Activated T-helper 2 cell treated with anti-CD3 and anti-CD28 coated beads, Interferon-gamma antibody, Interleukin-2, Interleukin-4, amounts not matched to agents 10 μg/mL and 5 μg/mL and 100 μg/mL, durations not matched to agents 14 hours and 24 hours and 36 hours (primary cell): ENCODE results near the gene COX4I1. TPM values are rescaled to one million over a fixed set of nuclear protein-coding genes. Genes with fewer than 3 reads are reported as not detected.
"Not testable (repeated sequence)": the region's sequence is repeated elsewhere in the genome, so short reads cannot be mapped to it uniquely, and the experiment has no call there.

Experiments
- DNase-seq: peaks from one replicate; pipeline ENCODE4 v3.0.0; 2021; ENCODE audit warnings: low spot score
- H3K27ac Mint-ChIP-seq: one replicate; pipeline ENCODE4 v1.8.0; 2021; ENCODE audit warnings: mixed read lengths
- H3K27me3 Mint-ChIP-seq: one replicate; pipeline ENCODE4 v1.8.0; 2021; ENCODE audit warnings: low read depth, mixed read lengths
- H3K36me3 Mint-ChIP-seq: one replicate; pipeline ENCODE4 v1.8.0; 2021; ENCODE audit warnings: low read depth, mixed read lengths
- H3K4me1 Mint-ChIP-seq: one replicate; pipeline ENCODE4 v1.8.0; 2021; ENCODE audit warnings: low read depth, mixed read lengths
- H3K4me3 Mint-ChIP-seq: one replicate; pipeline ENCODE4 v1.8.0; 2021; ENCODE audit warnings: low read depth, mild to moderate bottlenecking, moderate library complexity, mixed read lengths
- H3K9me3 Mint-ChIP-seq: one replicate; pipeline ENCODE4 v1.8.0; 2021; ENCODE audit warnings: mixed read lengths
- intact Hi-C: fragments of 100-400 bp; cut with micrococcal nuclease; formaldehyde crosslinking; loops from one replicate; pipeline ENCODE4 v1.15.1; 2023
- total RNA-seq: library from RNA; stranded (reverse); gene quantifications from 2 replicates; pipeline ENCODE4 v1.2.3, GENCODE V29; 2022

The COX4I1 gene
- total RNA-seq, 1 donor from 2014 or later: 561 TPM

GRCh38 chr16:85810097-85810741 lies 10.7 kb downstream of the COX4I1 start:
- Mint-ChIP-seq H3K36me3 (peaks cover 18% of the 10 kb centered on the region), H3K4me3 (no peak overlapping the region), H3K9me3 (no peaks in the 10 kb centered on the region), H3K27me3 (peaks cover 14% of the 10 kb centered on the region), H3K27ac (no peak overlapping the region), H3K4me1 (no peaks in the 10 kb centered on the region)
- intact Hi-C loops: no loop called here
- no peak for DNase-seq

DNA sequence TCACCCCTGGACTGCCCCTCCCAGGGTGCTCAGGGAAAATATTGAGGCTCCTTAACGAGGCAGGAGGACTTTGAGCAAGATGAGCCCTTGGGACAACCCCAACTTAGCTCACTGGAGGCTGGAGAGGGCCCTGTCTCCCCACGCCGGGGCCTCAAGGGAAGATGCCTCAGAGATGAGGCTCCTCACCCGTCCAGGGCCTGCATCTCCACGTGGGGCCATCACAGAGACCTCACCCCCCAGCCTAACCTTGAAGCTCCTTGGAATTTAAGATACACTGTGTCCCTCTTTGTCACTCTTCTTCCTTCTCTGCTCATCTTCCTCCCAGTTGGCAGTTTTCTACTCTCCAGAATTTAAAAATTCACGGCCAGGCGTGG lies 11.2 kb downstream of the COX4I1 start:
- peaks cover 14% of the 10 kb centered on the region for H3K27me3 Mint-ChIP-seq
- no peaks in the 10 kb centered on the region for H3K4me1 Mint-ChIP-seq
- DNase-seq: no peak
- H3K4me3 Mint-ChIP-seq: no peak overlapping the region
- H3K9me3 Mint-ChIP-seq: no peaks in the 10 kb centered on the region
- H3K27ac Mint-ChIP-seq: no peak overlapping the region
- intact Hi-C loops: no loop called here
- H3K36me3 Mint-ChIP-seq: peaks cover 13% of the 10 kb centered on the region

DNA sequence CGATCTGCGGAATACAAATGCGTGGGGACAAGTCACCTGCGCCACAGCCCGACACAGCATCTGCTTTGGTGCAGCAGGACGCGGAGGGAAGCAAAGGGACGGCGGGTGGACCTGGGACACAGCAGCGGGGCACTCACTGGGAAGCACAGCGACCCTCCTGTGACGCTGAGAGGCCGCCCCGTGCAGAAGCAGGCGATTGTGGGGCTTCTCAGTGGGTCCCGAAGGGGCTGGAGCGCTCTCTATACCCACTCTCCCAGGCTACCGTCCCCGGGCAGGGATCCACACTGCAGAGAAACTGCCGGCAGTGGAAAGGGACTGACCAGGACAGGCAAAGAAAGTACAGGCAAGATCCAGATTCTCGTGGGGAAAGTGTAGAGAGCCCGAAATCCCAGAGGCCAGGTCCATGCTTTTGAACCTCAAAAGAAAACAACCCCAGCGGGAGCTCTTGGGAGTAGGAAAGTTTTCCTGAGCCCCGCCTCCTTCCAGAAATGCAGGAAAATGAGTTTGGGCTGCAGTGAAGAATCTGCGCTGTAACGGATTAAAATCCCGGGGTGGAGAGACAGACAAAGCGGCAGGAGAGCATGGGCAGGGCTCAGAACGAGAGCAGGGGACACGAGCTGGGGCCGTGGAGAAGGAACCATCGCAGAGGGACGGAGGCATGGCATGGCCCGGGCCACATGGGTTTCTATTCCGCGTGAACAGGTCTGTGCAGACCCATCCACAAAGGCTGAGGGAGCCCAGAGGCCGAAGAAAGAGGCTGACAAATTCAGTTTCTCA lies 12.7 kb downstream of the COX4I1 start:
- no peaks in the 10 kb centered on the region for H3K36me3 Mint-ChIP-seq
- no peaks in the 10 kb centered on the region for H3K4me1 Mint-ChIP-seq
- H3K27ac Mint-ChIP-seq: no peak overlapping the region
- intact Hi-C loops: no loop called here
- H3K27me3 Mint-ChIP-seq: peaks cover 14% of the 10 kb centered on the region
- no peaks in the 10 kb centered on the region for H3K9me3 Mint-ChIP-seq
- no peak for DNase-seq
- no peak overlapping the region for H3K4me3 Mint-ChIP-seq

DNA sequence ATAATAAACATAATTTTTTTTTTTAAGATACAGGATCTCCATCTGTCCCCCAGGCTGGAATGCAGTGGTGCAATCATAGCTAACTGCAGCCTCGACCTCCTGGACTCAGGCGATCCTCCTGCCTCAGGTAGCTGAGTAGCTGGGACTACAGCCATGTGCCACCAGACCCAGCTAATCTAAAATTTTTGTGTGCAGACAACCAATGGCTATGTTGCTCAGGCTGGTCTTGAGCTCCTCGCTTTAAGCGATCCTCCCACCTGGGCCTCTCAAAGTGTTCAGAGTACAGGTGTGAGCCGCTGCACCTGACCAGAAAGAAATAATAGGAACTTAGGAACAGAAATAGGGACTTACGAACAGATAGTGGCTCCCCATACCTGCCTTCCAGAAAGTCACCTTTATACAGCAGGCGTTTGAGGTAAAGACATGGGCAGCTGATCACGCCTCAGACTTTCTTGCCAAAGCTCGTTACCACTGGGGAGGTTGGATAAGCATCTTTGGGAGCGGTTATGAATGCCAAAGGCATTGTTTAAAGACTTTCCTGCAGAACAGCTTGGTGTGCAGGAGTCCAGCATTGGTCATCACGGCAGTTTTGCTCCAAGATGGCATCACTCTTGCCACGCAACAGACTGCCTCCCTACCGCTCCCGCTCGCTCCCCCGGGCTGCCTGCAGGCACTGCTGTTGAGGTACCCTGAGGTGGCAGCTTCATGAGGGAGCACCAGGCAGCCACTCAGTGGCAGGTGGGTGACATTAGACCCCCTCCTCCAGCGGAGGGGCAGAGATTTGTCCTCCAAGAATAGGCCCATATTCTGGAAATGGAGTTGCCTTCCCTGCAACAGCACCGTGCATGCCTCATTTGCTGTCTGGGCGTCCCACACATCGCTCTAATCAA lies 13.6 kb downstream of the COX4I1 start:
- DNase-seq: no peak
- H3K9me3 Mint-ChIP-seq: no peaks in the 10 kb centered on the region
- intact Hi-C loops: no loop called here
- H3K36me3 Mint-ChIP-seq: no peaks in the 10 kb centered on the region
- no peaks in the 10 kb centered on the region for H3K4me1 Mint-ChIP-seq
- H3K27me3 Mint-ChIP-seq: peaks cover 14% of the 10 kb centered on the region
- H3K4me3 Mint-ChIP-seq: no peak overlapping the region
- no peak overlapping the region for H3K27ac Mint-ChIP-seq

DNA sequence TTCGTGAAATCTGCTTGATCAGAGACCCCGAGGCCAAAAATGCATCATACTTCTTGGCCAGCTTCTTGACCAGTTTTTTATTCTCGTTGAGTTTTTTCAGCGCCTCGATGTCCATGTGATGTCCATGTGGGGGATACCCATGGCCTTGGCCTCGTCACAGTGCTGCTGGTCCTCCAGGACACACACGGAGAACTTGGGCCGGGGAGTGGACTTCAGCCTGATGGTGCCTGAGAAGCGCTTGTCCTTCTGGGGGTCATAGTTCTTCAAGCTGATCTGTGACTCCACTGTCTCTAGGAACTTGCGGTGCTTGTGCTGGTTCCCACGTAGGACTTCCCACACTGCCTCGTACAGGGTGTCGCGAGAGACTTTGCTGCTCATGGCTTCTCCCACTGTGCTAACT lies 16.7 kb downstream of the COX4I1 start:
- intact Hi-C loops: no loop called here
- Mint-ChIP-seq H3K4me1 (no peaks in the 10 kb centered on the region), H3K36me3 (no peaks in the 10 kb centered on the region), H3K27me3 (peaks cover 19% of the 10 kb centered on the region), H3K27ac (no peak overlapping the region), H3K4me3 (no peak overlapping the region), H3K9me3 (no peaks in the 10 kb centered on the region)
- no peak for DNase-seq

GRCh38 chr16:85817195-85817594 lies 17.7 kb downstream of the COX4I1 start:
- H3K9me3 Mint-ChIP-seq, intact Hi-C loops, H3K4me1 Mint-ChIP-seq, H3K4me3 Mint-ChIP-seq, DNase-seq, H3K36me3 Mint-ChIP-seq, H3K27ac Mint-ChIP-seq: not testable (repeated sequence)
- peaks cover 11% of the 10 kb centered on the region for H3K27me3 Mint-ChIP-seq

GRCh38 chr16:85819245-85819644 lies 19.8 kb downstream of the COX4I1 start:
- intact Hi-C loops: no loop called here
- Mint-ChIP-seq H3K27ac (no peak overlapping the region), H3K4me3 (no peak overlapping the region), H3K36me3 (no peaks in the 10 kb centered on the region), H3K9me3 (no peaks in the 10 kb centered on the region), H3K27me3 (peaks cover 5% of the 10 kb centered on the region), H3K4me1 (no peaks in the 10 kb centered on the region)
- peak; percentile 74 for DNase-seq

DNA sequence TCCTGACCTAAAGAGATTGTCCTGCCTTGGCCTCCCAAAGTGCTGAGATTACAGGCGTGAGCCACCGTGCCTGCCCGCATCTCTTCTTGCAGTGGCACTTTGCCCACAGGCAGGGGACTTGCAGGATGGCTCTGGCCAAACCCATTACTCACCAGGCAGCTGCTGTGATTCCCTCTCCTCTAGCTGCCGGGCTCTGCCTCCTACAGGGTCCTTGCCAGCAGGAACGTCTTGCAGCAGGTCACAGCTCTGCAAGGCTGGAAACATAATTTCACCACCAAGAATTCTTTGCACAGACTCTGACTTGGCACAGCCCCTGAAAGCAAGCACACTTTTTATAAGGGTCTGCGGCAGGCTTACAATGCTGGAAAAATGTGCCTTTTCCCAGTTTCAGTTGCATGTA lies 20.3 kb downstream of the COX4I1 start:
- H3K4me1 Mint-ChIP-seq: no peaks in the 10 kb centered on the region
- peaks cover 5% of the 10 kb centered on the region for H3K27me3 Mint-ChIP-seq
- intact Hi-C loops: loop anchor here (2.0 kb wide), 1 partner anchor 79 kb away; the partner anchor contains the start of gene IRF8
- DNase-seq: no peak
- H3K36me3 Mint-ChIP-seq: no peaks in the 10 kb centered on the region
- H3K4me3 Mint-ChIP-seq: no peak overlapping the region
- H3K9me3 Mint-ChIP-seq: no peaks in the 10 kb centered on the region
- H3K27ac Mint-ChIP-seq: no peak overlapping the region

GRCh38 chr16:85820604-85821372 lies 21.3 kb downstream of the COX4I1 start:
- no peak for DNase-seq
- Mint-ChIP-seq H3K4me3 (no peak overlapping the region), H3K4me1 (no peaks in the 10 kb centered on the region), H3K9me3 (no peaks in the 10 kb centered on the region), H3K36me3 (no peaks in the 10 kb centered on the region), H3K27ac (no peak overlapping the region), H3K27me3 (peaks cover 5% of the 10 kb centered on the region)
- intact Hi-C loops: loop anchor here (1.0 to 2.0 kb wide), 3 partner anchors 78 to 196 kb away; partner anchors contain the start of gene IRF8

- intact Hi-C loops: loop anchor here (1.0 to 2.0 kb wide), 3 partner anchors 77 to 195 kb away; partner anchors contain the start of gene IRF8
These were observed 22.1 kb downstream of the COX4I1 start for GRCh38 chr16:85821390-85822135.

DNA sequence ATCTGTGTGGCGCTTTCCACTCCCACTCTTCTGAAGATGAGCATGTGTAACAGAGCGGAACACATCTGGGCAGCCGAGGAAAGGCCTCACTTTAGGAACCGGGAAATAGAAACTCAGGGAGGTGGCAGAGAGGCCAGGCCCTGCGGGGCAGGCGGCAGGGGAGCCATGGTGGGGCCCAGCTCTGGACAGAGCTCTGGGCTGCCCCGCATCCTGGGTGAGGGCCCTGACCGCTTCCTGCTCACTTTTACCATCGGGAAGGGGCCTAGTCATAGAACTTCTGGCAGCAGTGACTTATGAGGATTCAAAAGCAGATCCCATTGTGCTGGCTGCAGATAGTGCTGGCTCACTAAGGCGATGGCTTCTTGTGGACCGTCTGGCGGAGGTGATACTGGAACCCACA lies 22.6 kb downstream of the COX4I1 start:
- Mint-ChIP-seq H3K27ac (no peak overlapping the region), H3K4me1 (no peaks in the 10 kb centered on the region), H3K9me3 (no peaks in the 10 kb centered on the region), H3K4me3 (no peak overlapping the region), H3K27me3 (peaks cover 5% of the 10 kb centered on the region), H3K36me3 (no peaks in the 10 kb centered on the region)
- DNase-seq: no peak
- intact Hi-C loops: no loop called here

More at GRCh38 chr16:85821390-85822135, 22.1 kb downstream of the COX4I1 start:
- Mint-ChIP-seq H3K27me3 (peaks cover 5% of the 10 kb centered on the region), H3K9me3 (no peaks in the 10 kb centered on the region), H3K4me1 (no peaks in the 10 kb centered on the region), H3K36me3 (no peaks in the 10 kb centered on the region), H3K27ac (no peak overlapping the region), H3K4me3 (no peak overlapping the region)
- DNase-seq: peak; percentile 61
